Panc1 (cell line): Measurements from ENCODE around the gene PRKD1. TPM values are rescaled to one million over a fixed set of nuclear protein-coding genes. Genes with fewer than 3 reads are reported as not detected.

Experiments
- ATAC-seq: fragments of 200-7000 bp; cut with Tn5 transposase; 2 replicates; pipeline ENCODE4 v1.9.1; 2020; ENCODE audit warnings: mild to moderate bottlenecking, moderate library complexity
- BruUV-seq: library from RNA; stranded (reverse); fragments of 400-500 nt; replicated peaks from 2 replicates; lab custom pipeline; 2021; lab: Mats Ljungman, UMichigan
- CTCF ChIA-PET: fragments of 300-600 bp; sonication (Branson Sonifier 250); formaldehyde crosslinking; loops from one replicate; lab custom pipeline; 2022; ENCODE audit warnings: antibody characterized with exemption; lab: Charles Lee
- POLR2A ChIA-PET: fragments of 300-600 bp; sonication (Branson Sonifier 250); formaldehyde crosslinking; loops from one replicate; lab custom pipeline; 2022; ENCODE audit warnings: antibody characterized with exemption; lab: Charles Lee
- DNase-seq: peaks from one replicate; pipeline ENCODE4 v3.0.0-alpha.2; 2010; ENCODE audit warnings: low read depth, low spot score
- H3K27ac ChIP-seq: 2 replicates; pipeline ENCODE4 v1.5.1; 2011; ENCODE audit warnings: mild to moderate bottlenecking, low read length, inconsistent platforms
- H3K27me3 ChIP-seq: fragments of 200-500 bp; sonication (Bioruptor generic); 2 replicates; pipeline ENCODE4 v1.6.0; 2014; ENCODE audit warnings: low read length, inconsistent platforms; ENCODE audit not compliant: control insufficient read depth, insufficient read depth
- H3K36me3 ChIP-seq: fragments of 200-500 bp; sonication (Bioruptor generic); 2 replicates; pipeline ENCODE4 v1.5.1; 2014; ENCODE audit warnings: inconsistent platforms, mild to moderate bottlenecking, low read length, moderate library complexity; ENCODE audit not compliant: control insufficient read depth, insufficient read depth
- H3K4me1 ChIP-seq: 2 replicates; pipeline ENCODE4 v1.5.1; 2011; ENCODE audit warnings: inconsistent platforms, mild to moderate bottlenecking, low read length, moderate library complexity; ENCODE audit not compliant: control insufficient read depth, insufficient read depth
- H3K4me3 ChIP-seq, 2 experiments: 2 replicates each; pipeline ENCODE4 v1.5.1; 2011 to 2012; ENCODE audit warnings: low read depth in 2 of 2, low read length in 2 of 2, mild to moderate bottlenecking in 2 of 2, inconsistent platforms in 1 of 2, moderate library complexity in 1 of 2
- H3K9me3 ChIP-seq: fragments of 200-500 bp; sonication (Bioruptor generic); 2 replicates; pipeline ENCODE4 v1.5.1; 2014; ENCODE audit warnings: low read depth, mild to moderate bottlenecking, inconsistent platforms, low read length, moderate library complexity; ENCODE audit not compliant: control insufficient read depth, insufficient read depth
- CTCF ChIP-seq: fragments of 450-650 bp; IDR thresholded peaks from 2 replicates; pipeline ENCODE4 v1.5.1; 2017; ENCODE audit warnings: mild to moderate bottlenecking
- POLR2AphosphoS5 ChIP-seq: IDR thresholded peaks from 2 replicates; pipeline ENCODE4 v1.6.1; 2012; ENCODE audit warnings: mild to moderate bottlenecking, low read depth, low read length, moderate library complexity
- REST ChIP-seq, 2 experiments: IDR thresholded peaks; 2 replicates each; pipeline ENCODE4 v1.6.1; 2011 to 2012; ENCODE audit warnings: low read depth in 2 of 2, control low read depth in 1 of 2, low read length in 1 of 2, mild to moderate bottlenecking in 1 of 2, moderate library complexity in 1 of 2; ENCODE audit not compliant: insufficient read depth in 1 of 2
- SIN3A ChIP-seq: IDR thresholded peaks from 2 replicates; pipeline ENCODE4 v1.6.1; 2012; ENCODE audit warnings: low read depth, mild to moderate bottlenecking, low read length, moderate library complexity, borderline replicate concordance; ENCODE audit not compliant: insufficient read depth
- TCF7L2 ChIP-seq: IDR thresholded peaks from 2 replicates; pipeline ENCODE4 v1.6.1; 2011; ENCODE audit warnings: mild to moderate bottlenecking, low read depth, low read length, inconsistent platforms
- in situ Hi-C: cut with HindIII; loops from 2 replicates; pipeline ENCODE4 v1.10.0; 2016; ENCODE audit warnings: low sequenced_read_pairs, low pct_unique_long_range_greater_than_20kb
- intact Hi-C: fragments of 100-400 bp; cut with micrococcal nuclease; formaldehyde crosslinking; loops from one replicate; pipeline ENCODE4 v1.10.0; 2022; ENCODE audit not compliant: unreplicated experiment
- total RNA-seq: library from RNA; stranded (reverse); gene quantifications from one replicate; pipeline ENCODE4 v1.2.1, GENCODE V29; 2021; ENCODE audit not compliant: unreplicated experiment

Gene PRKD1
- total RNA-seq, 1 experiment from 2014 or later, result 8.2 TPM

- H3K4me1 ChIP-seq, result no peaks in the 10 kb centered on the region
- in situ Hi-C loops, result no loop called here
These were observed 215.0 kb downstream of the PRKD1 start for GRCh38 chr14:29712601-29713000.

GRCh38 chr14:29710015-29710414 lies 217.6 kb downstream of the PRKD1 start:
- Histone ChIP-seq H3K9me3 (no peaks in the 10 kb centered on the region), H3K27ac (no peak overlapping the region), H3K4me1 (no peaks in the 10 kb centered on the region), H3K36me3 (no peaks in the 10 kb centered on the region), H3K27me3 (no peaks in the 10 kb centered on the region), H3K4me3 (no peak overlapping the region)
- intact Hi-C loops (no loop called here), in situ Hi-C loops (no loop called here)
- TF ChIP-seq POLR2AphosphoS5 (no peak), SIN3A (no peak), CTCF (peak; percentile 7; the same call in 1 of the 2 replicates), TCF7L2 (no peak)
- ChIA-PET CTCF (no interaction called here), POLR2A (no interaction called here)
- ATAC-seq (no peak), DNase-seq (no peak)
- BruUV-seq, result no TSS peak

More at GRCh38 chr14:29712601-29713000, 215.0 kb downstream of the PRKD1 start:
- BruUV-seq, result no TSS peak
- H3K27me3 ChIP-seq, result no peaks in the 10 kb centered on the region
- ATAC-seq, result no peak
- H3K27ac ChIP-seq, result no peak overlapping the region
- intact Hi-C loops, result no loop called here
- H3K4me3 ChIP-seq, result no peak overlapping the region
- no peak for DNase-seq
- TF ChIP-seq POLR2AphosphoS5, result no peak
- TF ChIP-seq REST (IDR thresholded peaks at IDR 0.05; ENCODE audit: insufficient read depth in 1 of 2, low read depth in 2 of 2, low read length in 1 of 2), result no peak
- TF ChIP-seq CTCF, result no peak
- TF ChIP-seq TCF7L2, result no peak
- TF ChIP-seq SIN3A, result no peak
- ChIA-PET CTCF (no interaction called here), POLR2A (no interaction called here)
- no peaks in the 10 kb centered on the region for H3K36me3 ChIP-seq
- H3K9me3 ChIP-seq, result no peaks in the 10 kb centered on the region
